Left lung (tissue), 10 donors: ENCODE results near the gene METTL9. TPM values are rescaled to one million over a fixed set of nuclear protein-coding genes. Genes with fewer than 3 reads are reported as not detected.
A peak's percentile ranks its signal among the peaks of the same experiment; 100 is the strongest.
"Not testable (repeated sequence)": the region's sequence is repeated elsewhere in the genome, so short reads cannot be mapped to it uniquely, and the experiment has no call there.

Experiments
- ATAC-seq: fragments of 200-7000 bp; cut with Tn5 transposase; one replicate; pipeline ENCODE4 v1.9.1; 2020; ENCODE audit warnings: moderate library complexity
- DNase-seq, 4 donors: peaks; one replicate each; pipeline ENCODE4 v3.0.0-alpha.2; 2013 to 2020
- H3K27ac ChIP-seq, 2 donors: fragments of 200-600 bp; sonication (generic) in 1 of 2; one replicate each; pipeline versions ENCODE4 v1.5.0 to v1.8.0; 2020 to 2021
- H3K27me3 ChIP-seq, 2 donors: fragments of 200-600 bp; sonication (generic) in 1 of 2; one replicate each; pipeline versions ENCODE4 v1.5.0 to v1.8.0; 2020 to 2021
- H3K36me3 ChIP-seq, 2 donors: fragments of 200-600 bp; sonication (generic) in 1 of 2; one replicate each; pipeline versions ENCODE4 v1.5.0 to v1.8.0; 2020 to 2021
- H3K4me1 ChIP-seq, 2 donors: fragments of 200-600 bp; one replicate each; pipeline ENCODE4 v1.8.0; 2021
- H3K4me3 ChIP-seq, 2 donors: fragments of 200-600 bp; sonication (generic) in 1 of 2; one replicate each; pipeline versions ENCODE4 v1.5.0 to v1.8.0; 2020 to 2021; ENCODE audit warnings: mild to moderate bottlenecking in 1 of 2
- H3K9me3 ChIP-seq, 2 donors: fragments of 200-600 bp; sonication (generic) in 1 of 2; one replicate each; pipeline versions ENCODE4 v1.5.0 to v1.8.0; 2020 to 2021
- intact Hi-C, 2 donors: fragments of 100-400 bp; cut with DNase I; formaldehyde crosslinking; loops; one replicate each; pipeline versions ENCODE4 v1.11.2 to v1.14.2; 2022
- polyA plus RNA-seq, 6 donors: library from polyadenylated mRNA; unstranded; fragments of 120-200 nt; gene quantifications; one replicate each; pipeline ENCODE4 v1.2.1, GENCODE V29; 2013; ENCODE audit not compliant: insufficient read length in 6 of 6
- total RNA-seq, 2 donors: library from RNA; stranded (reverse); fragmentation: NEBNext Ultra II Directional; extraction: Animal tissue kit (Norgen Biotek cat#: 25700); gene quantifications; one replicate each; pipeline ENCODE4 v1.2.1, GENCODE V29; 2021
- TF ChIP-seq, protein P1 (sequence below), 2 donors: fragments of 200-600 bp; sonication (generic) in 1 of 2; IDR thresholded peaks; one replicate each; pipeline versions ENCODE4 v1.5.0 to v1.8.0; 2021; ENCODE audit warnings: antibody characterized with exemption in 2 of 2
- donor health status: DM: no; HTN: yes; CAD: no.
- donor health status: DM: no; HTN: no; CAD: no.

The METTL9 gene
- total and polyA plus RNA-seq, 8 donors: 93.7 to 169 (median 154) TPM

DNA sequence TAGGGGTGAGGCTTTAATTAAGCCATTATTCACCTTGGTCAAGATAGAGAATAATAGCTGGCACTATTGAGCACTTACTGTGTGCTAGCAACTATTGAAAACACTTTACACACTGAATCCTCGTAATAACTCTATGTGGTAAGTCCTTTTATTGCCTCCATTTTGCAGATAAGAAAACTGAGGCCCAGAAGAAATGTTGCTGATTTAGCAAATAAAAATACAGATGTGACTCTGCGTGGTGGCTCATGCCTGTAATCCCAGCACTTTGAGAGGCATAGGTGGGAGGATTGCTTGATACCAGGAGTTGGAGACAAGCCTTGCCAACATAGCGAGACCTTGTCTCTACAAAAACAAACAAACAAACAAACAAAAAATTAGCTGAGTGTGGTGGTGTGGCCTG is 83.8 kb downstream of the METTL9 start:
- Histone ChIP-seq H3K4me1 (no peaks in the 10 kb centered on the region), H3K4me3 (no peak overlapping the region), H3K36me3 (no peaks in the 10 kb centered on the region), H3K9me3 (no peaks in the 10 kb centered on the region), H3K27me3 (no peaks in the 10 kb centered on the region), H3K27ac (no peak overlapping the region)
- no peak for ATAC-seq
- intact Hi-C loops: no loop called here
- TF ChIP-seq, protein P1, sequence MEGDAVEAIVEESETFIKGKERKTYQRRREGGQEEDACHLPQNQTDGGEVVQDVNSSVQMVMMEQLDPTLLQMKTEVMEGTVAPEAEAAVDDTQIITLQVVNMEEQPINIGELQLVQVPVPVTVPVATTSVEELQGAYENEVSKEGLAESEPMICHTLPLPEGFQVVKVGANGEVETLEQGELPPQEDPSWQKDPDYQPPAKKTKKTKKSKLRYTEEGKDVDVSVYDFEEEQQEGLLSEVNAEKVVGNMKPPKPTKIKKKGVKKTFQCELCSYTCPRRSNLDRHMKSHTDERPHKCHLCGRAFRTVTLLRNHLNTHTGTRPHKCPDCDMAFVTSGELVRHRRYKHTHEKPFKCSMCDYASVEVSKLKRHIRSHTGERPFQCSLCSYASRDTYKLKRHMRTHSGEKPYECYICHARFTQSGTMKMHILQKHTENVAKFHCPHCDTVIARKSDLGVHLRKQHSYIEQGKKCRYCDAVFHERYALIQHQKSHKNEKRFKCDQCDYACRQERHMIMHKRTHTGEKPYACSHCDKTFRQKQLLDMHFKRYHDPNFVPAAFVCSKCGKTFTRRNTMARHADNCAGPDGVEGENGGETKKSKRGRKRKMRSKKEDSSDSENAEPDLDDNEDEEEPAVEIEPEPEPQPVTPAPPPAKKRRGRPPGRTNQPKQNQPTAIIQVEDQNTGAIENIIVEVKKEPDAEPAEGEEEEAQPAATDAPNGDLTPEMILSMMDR (IDR thresholded peaks at IDR 0.05): no peak
- no peak for DNase-seq

DNA sequence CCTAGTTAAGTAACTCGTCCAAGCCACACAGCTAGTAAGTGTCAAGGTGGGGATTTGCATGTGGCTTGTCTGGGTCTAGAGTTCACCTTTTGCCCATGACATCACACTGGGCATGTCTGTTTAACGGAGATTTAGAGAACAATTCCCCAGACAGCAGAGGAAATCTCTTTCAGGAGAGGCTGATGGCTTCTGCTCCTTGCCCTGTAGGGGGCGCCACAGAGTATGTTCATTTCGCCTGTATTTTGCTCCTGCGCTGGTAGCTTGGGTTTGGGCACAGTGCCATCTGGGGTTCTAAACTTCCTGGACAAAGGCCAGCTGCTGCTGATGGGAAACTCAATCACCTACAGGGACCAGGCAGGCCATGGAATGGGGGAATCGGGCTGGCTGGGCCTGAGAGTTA is 84.8 kb downstream of the METTL9 start:
- no peak overlapping the region for H3K4me3 ChIP-seq
- no peak for DNase-seq
- TF ChIP-seq, protein P1 (IDR thresholded peaks at IDR 0.05): peak in 1 of 2 donors; percentile 29
- ATAC-seq: no peak
- no peaks in the 10 kb centered on the region for H3K9me3 ChIP-seq
- H3K27ac ChIP-seq: no peak overlapping the region
- intact Hi-C loops: no loop called here
- no peaks in the 10 kb centered on the region for H3K4me1 ChIP-seq
- H3K36me3 ChIP-seq: no peaks in the 10 kb centered on the region
- H3K27me3 ChIP-seq: no peaks in the 10 kb centered on the region

DNA sequence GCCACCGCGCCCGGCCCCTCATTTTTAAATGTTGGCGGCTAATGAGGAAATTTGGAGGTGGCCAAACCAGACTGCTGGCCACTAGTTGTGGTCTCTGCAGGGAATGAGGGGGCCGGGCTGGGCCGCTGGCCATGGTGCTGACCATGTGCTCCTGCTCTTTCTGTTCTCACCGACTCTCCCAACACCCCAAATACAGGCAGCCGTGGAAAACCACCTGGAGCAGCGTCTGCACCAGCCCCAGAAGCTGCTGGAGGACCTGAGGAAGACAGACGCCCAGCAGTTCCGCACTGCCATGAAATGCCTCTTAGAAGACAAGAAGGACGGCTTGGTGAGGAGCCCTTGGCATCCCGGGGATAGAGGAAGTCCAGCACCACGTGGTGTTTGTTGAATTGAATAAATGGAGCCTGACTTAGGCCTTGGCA is 85.7 kb downstream of the METTL9 start:
- Histone ChIP-seq H3K4me1 (no peaks in the 10 kb centered on the region), H3K4me3 (no peak overlapping the region), H3K9me3 (no peaks in the 10 kb centered on the region), H3K27me3 (no peaks in the 10 kb centered on the region), H3K36me3 (no peaks in the 10 kb centered on the region), H3K27ac (no peak overlapping the region)
- DNase-seq (peak in 1 of 4 donors; percentile 10), ATAC-seq (no peak)
- TF ChIP-seq, protein P1 (IDR thresholded peaks at IDR 0.05): no peak
- intact Hi-C loops: no loop called here

DNA sequence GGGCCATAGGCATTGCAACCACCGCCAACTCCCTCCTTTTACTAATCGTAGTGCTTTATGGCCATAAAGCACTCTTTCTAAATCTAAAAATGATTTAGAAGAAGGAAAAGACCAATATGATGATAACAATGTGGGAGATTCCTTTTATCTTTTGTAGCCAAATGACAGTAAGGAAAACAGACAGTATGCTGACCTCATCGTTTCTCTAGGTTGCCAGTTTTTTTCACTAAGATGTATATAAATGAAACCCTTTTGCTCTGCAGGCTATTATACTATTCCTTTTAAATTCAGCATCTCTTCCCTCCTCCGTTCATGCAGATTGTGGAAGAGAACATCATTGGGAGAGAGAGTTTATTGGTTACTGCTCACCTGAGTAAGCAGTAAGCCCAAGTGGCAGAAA is 89.7 kb downstream of the METTL9 start:
- no peak for DNase-seq
- Histone ChIP-seq H3K27ac (no peak overlapping the region), H3K4me3 (no peak overlapping the region), H3K36me3 (no peaks in the 10 kb centered on the region), H3K27me3 (no peaks in the 10 kb centered on the region), H3K4me1 (no peaks in the 10 kb centered on the region), H3K9me3 (no peaks in the 10 kb centered on the region)
- no peak for ATAC-seq
- TF ChIP-seq, protein P1 (IDR thresholded peaks at IDR 0.05): no peak
- intact Hi-C loops: no loop called here

DNA sequence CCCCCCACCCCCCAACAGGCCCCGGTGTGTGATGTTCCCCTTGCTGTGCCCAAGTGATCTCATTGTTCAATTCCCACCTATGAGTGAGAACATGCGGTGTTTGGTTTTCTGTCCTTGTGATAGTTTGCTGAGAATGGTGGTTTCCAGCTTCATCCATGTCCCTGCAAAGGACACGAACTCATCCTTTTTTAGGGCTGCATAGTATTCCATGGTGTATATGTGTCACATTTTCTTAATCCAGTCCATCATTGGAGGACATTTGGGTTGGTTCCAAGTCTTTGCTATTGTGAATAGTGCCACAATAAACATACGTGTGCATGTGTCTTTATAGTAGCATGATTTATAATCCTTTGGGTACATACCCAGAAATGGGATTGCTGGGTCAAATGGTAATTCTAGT is 91.6 kb downstream of the METTL9 start:
- intact Hi-C loops, H3K27ac ChIP-seq, H3K9me3 ChIP-seq, H3K27me3 ChIP-seq, ATAC-seq, H3K4me3 ChIP-seq, DNase-seq, H3K4me1 ChIP-seq, H3K36me3 ChIP-seq: not testable (repeated sequence)

DNA sequence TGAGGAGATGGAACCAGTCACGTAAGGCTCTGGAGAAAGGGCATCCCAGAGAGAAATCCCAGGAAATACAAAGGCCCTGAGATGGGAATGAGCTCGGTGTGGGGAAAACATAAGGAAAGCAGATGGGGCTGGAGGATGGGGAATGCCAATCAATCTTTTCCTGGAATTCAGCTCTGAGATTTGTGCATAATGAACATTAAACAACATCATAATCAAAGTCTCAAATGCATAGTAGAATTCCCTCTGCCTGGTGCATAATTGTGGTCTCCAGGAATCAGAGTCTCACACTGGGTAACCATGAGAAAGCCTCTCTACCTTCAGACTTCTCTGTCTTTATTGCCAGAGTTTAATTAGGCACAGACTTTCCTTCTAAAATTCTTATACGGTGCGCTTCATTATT is 95.2 kb downstream of the METTL9 start:
- intact Hi-C loops: no loop called here
- DNase-seq (no peak), ATAC-seq (no peak)
- Histone ChIP-seq H3K4me1 (no peaks in the 10 kb centered on the region), H3K4me3 (no peak overlapping the region), H3K36me3 (no peaks in the 10 kb centered on the region), H3K9me3 (no peaks in the 10 kb centered on the region), H3K27ac (no peak overlapping the region), H3K27me3 (no peaks in the 10 kb centered on the region)
- TF ChIP-seq, protein P1 (IDR thresholded peaks at IDR 0.05): no peak
